Measurements from ENCODE around the gene HS6ST1. TPM values are rescaled to one million over a fixed set of nuclear protein-coding genes. Genes with fewer than 3 reads are reported as not detected.

HS6ST1 gene
- total and polyA plus RNA-seq, 2 of the 4 experiments (the other 2 are of a cell fraction): 29.9 to 36.9 TPM

DNA sequence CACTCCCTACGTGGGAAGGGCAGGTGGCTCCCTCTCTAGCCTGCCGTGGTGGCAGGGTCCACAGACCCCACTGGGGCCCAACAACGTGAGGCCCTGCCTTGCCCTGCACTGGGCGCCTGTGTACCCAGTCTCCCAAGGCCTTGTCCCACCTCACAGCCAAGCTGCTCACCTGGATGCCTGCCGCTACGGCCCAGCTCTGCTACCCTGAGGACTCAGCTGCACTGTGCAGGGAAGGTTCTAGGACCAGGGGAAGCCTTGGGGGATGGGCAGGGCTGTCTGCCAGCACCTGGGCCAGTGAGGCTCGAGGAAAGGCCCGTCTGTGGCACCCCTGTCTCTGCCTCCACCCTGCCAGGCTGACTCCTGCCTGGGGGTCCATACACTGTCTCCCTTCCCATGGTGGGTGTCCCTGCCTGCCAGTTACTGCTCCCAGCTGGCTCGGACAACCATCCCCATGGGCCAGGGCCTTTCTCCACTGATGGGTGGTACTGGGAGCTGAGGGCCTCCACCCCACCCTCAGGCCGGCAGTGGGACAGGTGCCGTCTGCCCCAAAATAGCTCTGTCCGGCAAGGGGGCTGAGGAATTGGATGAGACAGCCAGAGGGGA, 33.2 kb downstream of the HS6ST1 start:
- no TSS peak for BruUV-seq (replicated peaks)
- WGBS, 2 experiments (ENCODE audit: extremely low coverage in 2 of 2, insufficient read length in 1 of 2): 83% methylated on average over 1 of the region's 12 CpGs; no CpG with 5 or more reads in 1 of the 2 experiments
- H3K18ac ChIP-seq (ENCODE audit: low read depth, low read length): no peak overlapping the region
- H3K4me2 ChIP-seq (ENCODE audit: low read depth, low read length): no peak overlapping the region
- H2AFZ ChIP-seq (replicated peaks; ENCODE audit: low read length, poor library complexity): no peak overlapping the region
- in situ Hi-C loops (cut with MboI; ENCODE audit: low sequenced_read_pairs) (no loop called here), intact Hi-C loops (cut with micrococcal nuclease) (no loop called here), dilution Hi-C loops (cut with HindIII; ENCODE audit: low sequenced_read_pairs, unreplicated experiment) (no loop called here)
- no peak overlapping the region for H2BK15ac ChIP-seq (ENCODE audit: low read depth, low read length)
- peaks cover 24% of the 10 kb centered on the region for H3K4me1 ChIP-seq (ENCODE audit: control insufficient read depth, insufficient read depth, low read length)
- DNase-seq (no peak), ATAC-seq (ENCODE audit: low read depth) (no peak)
- H3K9me3 ChIP-seq (ENCODE audit: control insufficient read depth, insufficient read depth, low read length): no peaks in the 10 kb centered on the region
- H3K27me3 ChIP-seq (ENCODE audit: control insufficient read depth, insufficient read depth, low read length): no peaks in the 10 kb centered on the region
- H4K20me1 ChIP-seq (ENCODE audit: insufficient read depth, low read length): peaks cover 100% of the 10 kb centered on the region
- H3K23ac ChIP-seq (ENCODE audit: low read depth, low read length): no peak overlapping the region
- H3K14ac ChIP-seq (replicated peaks; ENCODE audit: low read depth, low read length): no peak overlapping the region
- H2AK9ac ChIP-seq (replicated peaks; ENCODE audit: low read depth, low read length, poor library complexity): no peak overlapping the region
- peaks cover 61% of the 10 kb centered on the region for H3K36me3 ChIP-seq (ENCODE audit: control insufficient read depth, insufficient read depth, low read length)
- no peak overlapping the region for H3K4me3 ChIP-seq (ENCODE audit: insufficient read depth, low read depth, low read length)
- H3K79me1 ChIP-seq (ENCODE audit: low read depth in 1 of 2, low read length in 2 of 2): peaks cover 46 to 95% of the 10 kb centered on the region in 2 experiments
- H3K9ac ChIP-seq (ENCODE audit: low read depth, low read length): no peak overlapping the region
- H2BK5ac ChIP-seq (ENCODE audit: low read depth, low read length, poor library complexity, severe bottlenecking): no peak overlapping the region
- no peak overlapping the region for H3K56ac ChIP-seq (ENCODE audit: extremely low read depth, insufficient read depth, low read length)
- CTCF ChIA-PET: no interaction called here
- H4K5ac ChIP-seq (ENCODE audit: low read depth, low read length): no peak overlapping the region
- no peak overlapping the region for H4K8ac ChIP-seq (ENCODE audit: low read depth in 2 of 2, low read length in 2 of 2)
- H3K27ac ChIP-seq (ENCODE audit: insufficient read depth, low read length): no peak overlapping the region
- H3K4ac ChIP-seq (ENCODE audit: low read depth, low read length): no peak overlapping the region
- TF ChIP-seq SMC3 (IDR thresholded peaks at IDR 0.05; ENCODE audit: low read depth, low read length): no peak
- no peak for TF ChIP-seq POLR2A (IDR thresholded peaks at IDR 0.05; ENCODE audit: low read depth, low read length)
- no peak for TF ChIP-seq BHLHE40 (IDR thresholded peaks at IDR 0.05; ENCODE audit: low read depth, low read length)
- TF ChIP-seq USF2 (IDR thresholded peaks at IDR 0.05; ENCODE audit: low read depth, low read length): no peak
- no peak for TF ChIP-seq ELK1 (IDR thresholded peaks at IDR 0.05; ENCODE audit: borderline replicate concordance, low read depth, low read length)
- no peak for TF ChIP-seq RAD21 (IDR thresholded peaks at IDR 0.05; ENCODE audit: low read length)
- TF ChIP-seq NFE2L2 (IDR thresholded peaks at IDR 0.05; ENCODE audit: low read depth, low read length): no peak
- no peak for TF ChIP-seq RCOR1 (IDR thresholded peaks at IDR 0.05; ENCODE audit: insufficient replicate concordance, low read length)
- TF ChIP-seq FOS (IDR thresholded peaks at IDR 0.05; ENCODE audit: low read depth, low read length): no peak
- no peak for TF ChIP-seq MXI1 (IDR thresholded peaks at IDR 0.05; ENCODE audit: borderline replicate concordance, low read depth, low read length)
- no peak for TF ChIP-seq MAZ (IDR thresholded peaks at IDR 0.05; ENCODE audit: borderline replicate concordance, low read depth, low read length)
- no peak for TF ChIP-seq CTCF (conservative IDR thresholded peaks at IDR 0.05; ENCODE audit: low read depth, low read length)
- TF ChIP-seq RFX5 (IDR thresholded peaks at IDR 0.05; ENCODE audit: low read depth, low read length): no peak
- no peak for TF ChIP-seq CHD1 (IDR thresholded peaks at IDR 0.05; ENCODE audit: low read depth, low read length)
- TF ChIP-seq CEBPB (IDR thresholded peaks at IDR 0.05; ENCODE audit: low read depth, low read length): no peak
- no peak for TF ChIP-seq MAFK (IDR thresholded peaks at IDR 0.05; ENCODE audit: low read depth, low read length)
- H4K91ac ChIP-seq (ENCODE audit: insufficient read depth, low read depth, low read length): no peak overlapping the region
- no peak overlapping the region for H2BK20ac ChIP-seq (ENCODE audit: low read depth, low read length)
- H2AK5ac ChIP-seq (ENCODE audit: low read depth, low read length): no peak overlapping the region
- peaks cover 17% of the 10 kb centered on the region for H3K9me1 ChIP-seq (ENCODE audit: insufficient read depth, low read length)
- POLR2A ChIA-PET (ENCODE audit: unreplicated experiment): interaction anchor here (0.6 kb wide), 1 partner anchor 92 kb away, joined by 5 read pairs; no protein-coding TSS in a partner anchor
- no peak overlapping the region for H2BK120ac ChIP-seq (ENCODE audit: low read depth, low read length)

Data from IMR-90 (cell line).